ENCODE data around the gene KRTAP15-1.

The KRTAP15-1 gene

GRCh38 chr21:30415993-30416392 lies 24.1 kb upstream of the KRTAP15-1 start:
- TF ChIP-seq EP300 (IDR thresholded peaks at IDR 0.05; ENCODE audit: borderline replicate concordance) (no peak), EGR1 (IDR thresholded peaks at IDR 0.05) (no peak), CREB1 (IDR thresholded peaks at IDR 0.05; ENCODE audit: low read depth) (no peak), TAF1 (IDR thresholded peaks at IDR 0.05; ENCODE audit: low read depth) (no peak), TEAD4 (IDR thresholded peaks at IDR 0.05) (no peak), YY1 (IDR thresholded peaks at IDR 0.05; ENCODE audit: low read depth) (no peak), FOXM1 (IDR thresholded peaks at IDR 0.05; ENCODE audit: borderline replicate concordance, low read depth) (no peak), REST (IDR thresholded peaks at IDR 0.05; ENCODE audit: low read depth) (no peak), USF1 (IDR thresholded peaks at IDR 0.05) (no peak), RAD21 (IDR thresholded peaks at IDR 0.05; ENCODE audit: low read depth) (no peak), NFIC (IDR thresholded peaks at IDR 0.05) (no peak), ZBTB7A (IDR thresholded peaks at IDR 0.05; ENCODE audit: low read depth) (no peak), CEBPB (IDR thresholded peaks at IDR 0.05) (no peak), TCF12 (IDR thresholded peaks at IDR 0.05; ENCODE audit: low read depth) (no peak)

- TF ChIP-seq ZBTB7A (IDR thresholded peaks at IDR 0.05; ENCODE audit: low read depth) (no peak), MAX (IDR thresholded peaks at IDR 0.05) (no peak), EGR1 (IDR thresholded peaks at IDR 0.05) (no peak), YY1 (IDR thresholded peaks at IDR 0.05; ENCODE audit: low read depth) (no peak), RAD21 (IDR thresholded peaks at IDR 0.05; ENCODE audit: low read depth) (no peak), TEAD4 (IDR thresholded peaks at IDR 0.05) (no peak), CREB1 (IDR thresholded peaks at IDR 0.05; ENCODE audit: low read depth) (no peak), EP300 (IDR thresholded peaks at IDR 0.05; ENCODE audit: borderline replicate concordance) (no peak), FOXM1 (IDR thresholded peaks at IDR 0.05; ENCODE audit: borderline replicate concordance, low read depth) (no peak), TAF1 (IDR thresholded peaks at IDR 0.05; ENCODE audit: low read depth) (no peak), NFIC (IDR thresholded peaks at IDR 0.05) (no peak), CEBPB (IDR thresholded peaks at IDR 0.05) (no peak), TCF12 (IDR thresholded peaks at IDR 0.05; ENCODE audit: low read depth) (no peak), REST (IDR thresholded peaks at IDR 0.05; ENCODE audit: low read depth) (no peak), USF1 (IDR thresholded peaks at IDR 0.05) (no peak)
Measured at GRCh38 chr21:30425826-30426225, 14.2 kb upstream of the KRTAP15-1 start, which contains the start of gene KRTAP13-3. Gene KRTAP13-3, minus strand, starts transcription at chr21:30425926. Its CDS starts 14 bp downstream, at chr21:30425912.

GRCh38 chr21:30426731-30427130 lies 13.3 kb upstream of the KRTAP15-1 start:
- TF ChIP-seq MAX (IDR thresholded peaks at IDR 0.05) = no peak
- no peak for TF ChIP-seq TAF1 (IDR thresholded peaks at IDR 0.05; ENCODE audit: low read depth)
- TF ChIP-seq TEAD4 (IDR thresholded peaks at IDR 0.05) = no peak
- TF ChIP-seq CREB1 (IDR thresholded peaks at IDR 0.05; ENCODE audit: low read depth) = no peak
- no peak for TF ChIP-seq TCF12 (IDR thresholded peaks at IDR 0.05; ENCODE audit: low read depth)
- TF ChIP-seq REST (IDR thresholded peaks at IDR 0.05; ENCODE audit: low read depth) = no peak
- TF ChIP-seq EP300 (IDR thresholded peaks at IDR 0.05; ENCODE audit: borderline replicate concordance) = no peak
- no peak for TF ChIP-seq ZBTB7A (IDR thresholded peaks at IDR 0.05; ENCODE audit: low read depth)
- TF ChIP-seq EGR1 (IDR thresholded peaks at IDR 0.05) = no peak
- TF ChIP-seq USF1 (IDR thresholded peaks at IDR 0.05) = no peak
- no peak for TF ChIP-seq NFIC (IDR thresholded peaks at IDR 0.05)
- TF ChIP-seq FOXM1 (IDR thresholded peaks at IDR 0.05; ENCODE audit: borderline replicate concordance, low read depth) = no peak
- TF ChIP-seq RAD21 (IDR thresholded peaks at IDR 0.05; ENCODE audit: low read depth) = no peak
- no peak for TF ChIP-seq YY1 (IDR thresholded peaks at IDR 0.05; ENCODE audit: low read depth)
